A549 (cell line): Measurements from ENCODE around the gene KRT14. TPM values are rescaled to one million over a fixed set of nuclear protein-coding genes. Genes with fewer than 3 reads are reported as not detected.

Experiments
- ATAC-seq, 2 experiments: fragments of 200-7000 bp in 1 of 2; fragments of >200 bp in 1 of 2; cut with Nextera tagmentation in 1 of 2; cut with Tn5 transposase in 1 of 2; 3 replicates each; pipeline versions ENCODE4 v1.8.0 to v1.9.1; 2018 to 2020; ENCODE audit warnings: mild to moderate bottlenecking in 1 of 2, moderate library complexity in 1 of 2
- CTCF ChIA-PET: fragments of 300-600 bp; sonication (Branson Sonifier 250); formaldehyde crosslinking; extraction: SDS; loops from one replicate; lab custom pipeline; 2021; ENCODE audit warnings: antibody characterized with exemption, inconsistent platforms; lab: Yijun Ruan, JAX
- POLR2A ChIA-PET: fragments of 350-600 bp; formaldehyde crosslinking; extraction: SDS; loops from one replicate; lab custom pipeline; 2021; ENCODE audit warnings: antibody characterized with exemption, inconsistent platforms; lab: Yijun Ruan, JAX
- DNase-seq, 2 experiments: peaks; one replicate each; pipeline versions ENCODE4 v3.0.0 to v3.0.0-alpha.2; 2011 to 2016; ENCODE audit warnings: low read depth in 1 of 2, low spot score in 1 of 2
- FAIRE-seq: peaks from 2 replicates; lab custom pipeline; 2011; peaks lifted over from hg19 to GRCh38; lab: Jason Lieb, UNC
- H3K27ac ChIP-seq, 2 experiments: fragments of >200 bp; sonication (Bioruptor Twin); formaldehyde crosslinking; 3 replicates each; pipeline ENCODE4 v1.5.1; 2016 to 2017
- H3K4me1 ChIP-seq: fragments of >200 bp; sonication (Bioruptor Twin); formaldehyde crosslinking; 3 replicates; pipeline ENCODE4 v1.6.1; 2016
- H3K4me2 ChIP-seq: fragments of >200 bp; sonication (Bioruptor Twin); formaldehyde crosslinking; 3 replicates; pipeline ENCODE4 v1.6.1; 2016
- H3K4me3 ChIP-seq: fragments of >200 bp; sonication (Bioruptor Twin); formaldehyde crosslinking; 3 replicates; pipeline ENCODE4 v1.5.1; 2016
- H3K9me3 ChIP-seq: fragments of >200 bp; sonication (Bioruptor Twin); formaldehyde crosslinking; 3 replicates; pipeline ENCODE4 v1.6.1; 2016
- CBX2 ChIP-seq: fragments of 200-600 bp; sonication (generic); IDR thresholded peaks from 2 replicates; pipeline ENCODE4 v1.6.1; 2016; ENCODE audit warnings: low read depth, mild to moderate bottlenecking, borderline replicate concordance
- CHD4 ChIP-seq: fragments of 200-600 bp; sonication (generic); IDR thresholded peaks from 2 replicates; pipeline ENCODE4 v1.6.1; 2016; ENCODE audit warnings: antibody characterized with exemption, mild to moderate bottlenecking, borderline replicate concordance
- EHMT2 ChIP-seq: fragments of 200-600 bp; sonication (generic); IDR thresholded peaks from 2 replicates; pipeline ENCODE4 v1.6.1; 2016; ENCODE audit warnings: antibody characterized with exemption, low read depth, mild to moderate bottlenecking, moderate library complexity
- ESRRA ChIP-seq: fragments of 150-350 bp; IDR thresholded peaks from 2 replicates; pipeline ENCODE4 v1.6.1; 2014; ENCODE audit warnings: mild to moderate bottlenecking, low read length, borderline replicate concordance
- FOSL2 ChIP-seq, 2 experiments: fragments of 450-650 bp in 1 of 2; fragments of >200 bp in 1 of 2; sonication (Bioruptor Twin) in 1 of 2; formaldehyde crosslinking; IDR thresholded peaks; 2 replicates each; pipeline versions ENCODE4 v1.5.0 to v1.6.1; 2016 to 2020; ENCODE audit warnings: mild to moderate bottlenecking in 1 of 2, moderate library complexity in 1 of 2
- FOXS1 ChIP-seq: fragments of 250-450 bp; sonication (Bioruptor Pico); IDR thresholded peaks from 2 replicates; pipeline ENCODE4 v1.5.0; 2020; ENCODE audit warnings: mild to moderate bottlenecking, moderate library complexity
- HOXA7 ChIP-seq: fragments of 250-450 bp; sonication (Bioruptor Pico); IDR thresholded peaks from 2 replicates; pipeline ENCODE4 v1.5.0; 2020; ENCODE audit warnings: mild to moderate bottlenecking, moderate library complexity
- HOXB13 ChIP-seq: fragments of 250-450 bp; sonication (Bioruptor Pico); IDR thresholded peaks from 2 replicates; pipeline ENCODE4 v1.5.0; 2020; ENCODE audit warnings: low read depth, mild to moderate bottlenecking, moderate library complexity
- KDM5A ChIP-seq: fragments of 200-600 bp; sonication (generic); IDR thresholded peaks from 2 replicates; pipeline ENCODE4 v1.6.1; 2016; ENCODE audit warnings: antibody characterized with exemption, mild to moderate bottlenecking
- NFE2L2 ChIP-seq: fragments of 150-350 bp; conservative IDR thresholded peaks from 2 replicates; pipeline ENCODE4 v1.6.1; 2014; ENCODE audit warnings: low read length
- RCOR1 ChIP-seq: fragments of 150-350 bp; IDR thresholded peaks from 2 replicates; pipeline ENCODE4 v1.6.1; 2014; ENCODE audit warnings: antibody characterized with exemption, low read length, low read depth
- SREBF2 ChIP-seq: fragments of 450-650 bp; IDR thresholded peaks from 2 replicates; pipeline ENCODE4 v1.6.1; 2014; ENCODE audit warnings: mild to moderate bottlenecking, moderate library complexity
- ZNF302 ChIP-seq: fragments of 250-450 bp; sonication (Bioruptor Pico); IDR thresholded peaks from 2 replicates; pipeline ENCODE4 v1.9.0; 2021; ENCODE audit warnings: inconsistent platforms, mild to moderate bottlenecking, moderate library complexity
- ZSCAN20 ChIP-seq: fragments of 250-450 bp; sonication (Bioruptor Pico); IDR thresholded peaks from 2 replicates; pipeline ENCODE4 v1.8.0; 2022; ENCODE audit warnings: mild to moderate bottlenecking, moderate library complexity
- WGBS: methylation state at CpG from one replicate; pipeline ENCODE4 v1.1.6; 2017; ENCODE audit errors: missing lambda C conversion rate; 5-methylcytosine and 5-hydroxymethylcytosine counted together
- polyA plus RNA-seq, 4 experiments: library from polyadenylated mRNA; depleted of rRNA in 3 of 4; stranded (reverse); fragments of >200 nt; fragmentation: RNase III in 1 of 4; extraction: RNeasy Plus Mini Kit Qiagen cat#74134 plus additional on column Dnase treatment in 1 of 4; gene quantifications; 2 replicates in 3 of 4; 3 replicates in 1 of 4; pipeline ENCODE4 v1.2.3, GENCODE V29; 2011 to 2017
- TF ChIP-seq, protein P1 (sequence below): fragments of 200-600 bp; sonication (generic); IDR thresholded peaks from 2 replicates; pipeline ENCODE4 v1.6.1; 2016; ENCODE audit warnings: antibody characterized with exemption, mild to moderate bottlenecking, moderate library complexity
- TF ChIP-seq, protein P2 (sequence below): IDR thresholded peaks from 2 replicates; pipeline ENCODE4 v1.6.1; 2012
- TF ChIP-seq, protein P3 (sequence below): IDR thresholded peaks from 2 replicates; pipeline ENCODE4 v1.6.1; 2012; ENCODE audit warnings: low read depth, borderline replicate concordance

Gene KRT14
- polyA plus RNA-seq, 2 of the 4 experiments (the other 2 are of a cell fraction): 0.04 to 0.10 TPM

DNA sequence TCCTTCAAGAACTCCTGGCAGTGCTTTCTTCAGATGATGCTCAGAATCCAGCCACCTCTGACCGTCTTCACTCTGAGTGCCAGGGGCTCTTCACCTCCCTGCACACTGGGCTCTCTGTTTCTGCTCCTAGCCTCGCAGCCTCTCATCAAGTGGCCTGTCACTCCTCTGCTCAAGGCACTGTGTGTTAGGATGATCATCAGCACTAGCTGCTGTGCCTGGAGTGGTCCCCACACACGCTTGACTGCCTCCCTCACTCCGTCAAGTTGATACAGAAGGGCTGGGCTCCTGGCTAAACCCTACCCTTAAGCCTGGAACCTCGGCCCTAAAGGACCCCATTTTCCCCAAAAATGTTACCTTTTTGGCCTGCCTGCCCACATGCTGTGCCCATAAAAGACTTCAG lies 30.4 kb downstream of the KRT14 start:
- H3K9me3 ChIP-seq: no peaks in the 10 kb centered on the region
- POLR2A ChIA-PET: no interaction called here
- no peak overlapping the region for H3K4me2 ChIP-seq
- ATAC-seq: no peak; a peak in 1 of 6 replicates
- DNase-seq: no peak
- peaks cover 7% of the 10 kb centered on the region for H3K4me1 ChIP-seq
- no peak for TF ChIP-seq HOXA7 (CRISPR knock-in tag)
- no peak for TF ChIP-seq ZNF302 (CRISPR knock-in tag)
- no peak for TF ChIP-seq CHD4
- TF ChIP-seq FOXS1 (CRISPR knock-in tag): no peak
- TF ChIP-seq EHMT2: no peak
- no peak for TF ChIP-seq HOXB13
- TF ChIP-seq, protein P1, sequence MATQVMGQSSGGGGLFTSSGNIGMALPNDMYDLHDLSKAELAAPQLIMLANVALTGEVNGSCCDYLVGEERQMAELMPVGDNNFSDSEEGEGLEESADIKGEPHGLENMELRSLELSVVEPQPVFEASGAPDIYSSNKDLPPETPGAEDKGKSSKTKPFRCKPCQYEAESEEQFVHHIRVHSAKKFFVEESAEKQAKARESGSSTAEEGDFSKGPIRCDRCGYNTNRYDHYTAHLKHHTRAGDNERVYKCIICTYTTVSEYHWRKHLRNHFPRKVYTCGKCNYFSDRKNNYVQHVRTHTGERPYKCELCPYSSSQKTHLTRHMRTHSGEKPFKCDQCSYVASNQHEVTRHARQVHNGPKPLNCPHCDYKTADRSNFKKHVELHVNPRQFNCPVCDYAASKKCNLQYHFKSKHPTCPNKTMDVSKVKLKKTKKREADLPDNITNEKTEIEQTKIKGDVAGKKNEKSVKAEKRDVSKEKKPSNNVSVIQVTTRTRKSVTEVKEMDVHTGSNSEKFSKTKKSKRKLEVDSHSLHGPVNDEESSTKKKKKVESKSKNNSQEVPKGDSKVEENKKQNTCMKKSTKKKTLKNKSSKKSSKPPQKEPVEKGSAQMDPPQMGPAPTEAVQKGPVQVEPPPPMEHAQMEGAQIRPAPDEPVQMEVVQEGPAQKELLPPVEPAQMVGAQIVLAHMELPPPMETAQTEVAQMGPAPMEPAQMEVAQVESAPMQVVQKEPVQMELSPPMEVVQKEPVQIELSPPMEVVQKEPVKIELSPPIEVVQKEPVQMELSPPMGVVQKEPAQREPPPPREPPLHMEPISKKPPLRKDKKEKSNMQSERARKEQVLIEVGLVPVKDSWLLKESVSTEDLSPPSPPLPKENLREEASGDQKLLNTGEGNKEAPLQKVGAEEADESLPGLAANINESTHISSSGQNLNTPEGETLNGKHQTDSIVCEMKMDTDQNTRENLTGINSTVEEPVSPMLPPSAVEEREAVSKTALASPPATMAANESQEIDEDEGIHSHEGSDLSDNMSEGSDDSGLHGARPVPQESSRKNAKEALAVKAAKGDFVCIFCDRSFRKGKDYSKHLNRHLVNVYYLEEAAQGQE: no peak
- TF ChIP-seq FOSL2 (IDR thresholded peaks at IDR 0.05): no peak
- TF ChIP-seq FOSL2 (CRISPR knock-in tag; IDR thresholded peaks at IDR 0.05): no peak
- TF ChIP-seq, protein P2, sequence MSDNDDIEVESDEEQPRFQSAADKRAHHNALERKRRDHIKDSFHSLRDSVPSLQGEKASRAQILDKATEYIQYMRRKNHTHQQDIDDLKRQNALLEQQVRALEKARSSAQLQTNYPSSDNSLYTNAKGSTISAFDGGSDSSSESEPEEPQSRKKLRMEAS: no peak
- TF ChIP-seq SREBF2: no peak
- TF ChIP-seq, protein P3, sequence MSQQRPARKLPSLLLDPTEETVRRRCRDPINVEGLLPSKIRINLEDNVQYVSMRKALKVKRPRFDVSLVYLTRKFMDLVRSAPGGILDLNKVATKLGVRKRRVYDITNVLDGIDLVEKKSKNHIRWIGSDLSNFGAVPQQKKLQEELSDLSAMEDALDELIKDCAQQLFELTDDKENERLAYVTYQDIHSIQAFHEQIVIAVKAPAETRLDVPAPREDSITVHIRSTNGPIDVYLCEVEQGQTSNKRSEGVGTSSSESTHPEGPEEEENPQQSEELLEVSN: no peak
- TF ChIP-seq RCOR1: no peak
- TF ChIP-seq CBX2: no peak
- no peak for TF ChIP-seq ESRRA
- no peak for TF ChIP-seq ZSCAN20 (CRISPR knock-in tag)
- no peak for TF ChIP-seq KDM5A
- H3K27ac ChIP-seq: no peak overlapping the region
- no peak overlapping the region for H3K4me3 ChIP-seq
- CTCF ChIA-PET: interaction anchor here (1.0 to 21.0 kb wide), 6 partner anchors 5 to 813 kb away, joined by 3 to 533 read pairs (median 353); partner anchors contain the start of gene KRT9
- WGBS: 54% methylated on average over 5 of the region's 5 CpGs
- no peak for FAIRE-seq

DNA sequence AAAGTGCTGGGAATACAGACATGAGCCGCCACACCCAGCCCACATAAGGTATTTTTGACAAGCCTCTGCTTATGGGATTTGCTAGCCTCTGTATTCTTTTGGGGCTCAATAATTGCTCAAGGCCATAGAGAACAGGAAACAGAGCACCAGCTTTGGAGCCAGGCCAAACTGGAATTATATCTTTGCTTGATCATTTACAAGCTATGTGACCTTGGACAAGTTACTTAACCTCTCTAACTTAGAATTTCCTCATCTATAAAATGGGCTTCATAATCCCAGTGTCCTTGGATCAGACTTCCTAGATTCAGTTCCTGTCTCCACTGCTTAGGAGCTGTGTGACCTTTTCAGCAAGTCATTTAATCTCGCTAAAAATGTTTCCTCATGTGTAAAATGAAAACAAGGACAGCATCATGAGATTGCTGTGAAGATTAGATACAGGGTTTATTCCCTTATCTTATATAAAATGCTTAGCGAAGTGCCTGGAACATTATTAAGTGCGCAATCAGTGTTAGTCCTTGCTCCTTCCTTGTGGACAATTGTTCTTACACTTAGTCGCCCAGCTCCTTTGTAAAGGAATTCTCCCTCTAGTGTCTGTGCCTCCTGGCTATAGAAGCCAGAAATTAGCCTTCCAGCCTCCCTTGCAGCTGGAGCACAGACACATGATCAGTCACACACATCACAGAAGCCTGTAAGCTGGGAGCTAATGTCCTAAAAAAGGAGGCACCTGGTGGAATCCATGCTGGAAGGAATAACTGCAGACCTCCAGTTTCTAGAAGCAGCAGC lies 31.4 kb downstream of the KRT14 start:
- ATAC-seq (no peak), DNase-seq (no peak), FAIRE-seq (peak; percentile 72)
- Histone ChIP-seq H3K4me2 (no peak overlapping the region), H3K9me3 (no peaks in the 10 kb centered on the region), H3K4me1 (peaks cover 7% of the 10 kb centered on the region), H3K4me3 (no peak overlapping the region), H3K27ac (no peak overlapping the region)
- ChIA-PET POLR2A (no interaction called here), CTCF (interaction anchor here (1.0 to 15.8 kb wide), 8 partner anchors 11 to 812 kb away, joined by 3 to 533 read pairs (median 24); partner anchors contain the start of gene KRT9)
- TF ChIP-seq NFE2L2 (no peak), FOXS1 (CRISPR knock-in tag) (no peak)
- WGBS: 75% methylated on average over 5 of the region's 5 CpGs
